ENCODE data around the gene HMGA1.

GRCh38 chr6:34233867-34234266, 2.8 kb upstream of the HMGA1 start:
- TF ChIP-seq CTCF (conservative IDR thresholded peaks at IDR 0.05) (no peak), ZFX (IDR thresholded peaks at IDR 0.05) (no peak)

All from C4-2B (cell line).